Keratinocyte (primary cell): ENCODE data around the gene CLDN14. TPM values are rescaled to one million over a fixed set of nuclear protein-coding genes. Genes with fewer than 3 reads are reported as not detected.

Experiments
- DNase-seq: peaks from one replicate; pipeline ENCODE4 v3.0.0-alpha.2; 2011; ENCODE audit warnings: low read depth, missing footprints, low spot score
- FAIRE-seq: peaks from 2 replicates; lab custom pipeline; 2011; peaks lifted over from hg19 to GRCh38; lab: Jason Lieb, UNC
- H2AFZ ChIP-seq: 2 replicates; pipeline ENCODE4 v1.6.0; 2012; ENCODE audit warnings: low read length, control low read depth, inconsistent platforms; ENCODE audit not compliant: control insufficient read depth
- H3K27ac ChIP-seq: 2 replicates; pipeline ENCODE4 v1.5.1; 2011; ENCODE audit warnings: low read length; ENCODE audit not compliant: control insufficient read depth, insufficient read depth
- H3K27me3 ChIP-seq: 3 replicates; pipeline ENCODE4 v1.6.0; 2011; ENCODE audit warnings: low read length; ENCODE audit not compliant: control insufficient read depth, insufficient read depth; ENCODE audit errors: extremely low read depth
- H3K36me3 ChIP-seq, 2 experiments: 2 replicates in 1 of 2; 3 replicates in 1 of 2; pipeline ENCODE4 v1.5.1; 2011; ENCODE audit warnings: low read length in 2 of 2, mild to moderate bottlenecking in 1 of 2; ENCODE audit not compliant: control insufficient read depth in 2 of 2, insufficient read depth in 2 of 2; ENCODE audit errors: extremely low read depth in 1 of 2
- H3K4me1 ChIP-seq: 3 replicates; pipeline ENCODE4 v1.5.1; 2011; ENCODE audit warnings: low read length; ENCODE audit not compliant: control insufficient read depth, insufficient read depth; ENCODE audit errors: extremely low read depth
- H3K4me2 ChIP-seq: 3 replicates; pipeline ENCODE4 v1.6.0; 2011; ENCODE audit warnings: low read depth, low read length; ENCODE audit not compliant: control insufficient read depth, insufficient read depth; ENCODE audit errors: extremely low read depth
- H3K4me3 ChIP-seq, 3 experiments: fragments of 200-600 bp in 1 of 3; sonication (generic) in 1 of 3; 2 replicates in 2 of 3; 3 replicates in 1 of 3; pipeline ENCODE4 v1.5.1; 2011 to 2016; ENCODE audit warnings: low read length in 3 of 3, mild to moderate bottlenecking in 3 of 3, control low read depth in 2 of 3, inconsistent platforms in 1 of 3, low read depth in 1 of 3, mixed read lengths in 1 of 3, mixed run types in 1 of 3, moderate library complexity in 1 of 3; ENCODE audit not compliant: control insufficient read depth in 2 of 3, insufficient read depth in 2 of 3; ENCODE audit errors: extremely low read depth in 1 of 3
- H3K79me2 ChIP-seq: 2 replicates; pipeline ENCODE4 v1.6.0; 2012; ENCODE audit warnings: low read length; ENCODE audit not compliant: control insufficient read depth, insufficient read depth
- H3K9ac ChIP-seq: 3 replicates; pipeline ENCODE4 v1.6.0; 2011; ENCODE audit warnings: low read length; ENCODE audit not compliant: control insufficient read depth, insufficient read depth; ENCODE audit errors: extremely low read depth
- H3K9me1 ChIP-seq: 3 replicates; pipeline ENCODE4 v1.6.0; 2011; ENCODE audit warnings: low read length; ENCODE audit not compliant: control insufficient read depth, insufficient read depth; ENCODE audit errors: extremely low read depth
- H3K9me3 ChIP-seq: 2 replicates; pipeline ENCODE4 v1.5.1; 2012; ENCODE audit warnings: low read depth, low read length; ENCODE audit not compliant: control insufficient read depth
- H4K20me1 ChIP-seq: 3 replicates; pipeline ENCODE4 v1.6.0; 2011; ENCODE audit warnings: low read length; ENCODE audit not compliant: control insufficient read depth, insufficient read depth; ENCODE audit errors: extremely low read depth
- EZH2 ChIP-seq: IDR thresholded peaks from one replicate; pipeline ENCODE4 v1.6.1; 2012; ENCODE audit warnings: inconsistent platforms, mild to moderate bottlenecking, low read length, moderate library complexity
- dilution Hi-C: fragments of 300-500 bp; cut with MboI; formaldehyde crosslinking; loops from one replicate; pipeline ENCODE4 v1.7.0; 2020; ENCODE audit warnings: low sequenced_read_pairs; ENCODE audit not compliant: extremely low pct_ligation_motif_present
- polyA plus RNA-seq, 5 experiments: library from polyadenylated mRNA; depleted of rRNA in 3 of 5; stranded (reverse) in 3 of 5; stranded (forward) in 1 of 5; unstranded in 1 of 5; fragments of >200 nt; gene quantifications; 1 replicate in 1 of 5; 2 replicates in 3 of 5; 3 replicates in 1 of 5; pipeline versions ENCODE4 v1.2.1 to v1.2.3, GENCODE V29; 2011 to 2012; ENCODE audit warnings: missing spikeins in 2 of 5, low read depth in 1 of 5, low replicate concordance in 1 of 5
- TF ChIP-seq, protein P1 (sequence below), 3 experiments: IDR thresholded peaks in 1 of 3; conservative IDR thresholded peaks in 1 of 3; optimal IDR thresholded peaks in 1 of 3; 2 replicates in 2 of 3; 3 replicates in 1 of 3; pipeline versions ENCODE3 to v1.5.1; 2011; ENCODE audit warnings: low read length in 3 of 3, mild to moderate bottlenecking in 3 of 3, moderate library complexity in 2 of 3, control low read depth in 1 of 3, inconsistent platforms in 1 of 3; ENCODE audit not compliant: insufficient read depth in 2 of 3; ENCODE audit errors: extremely low read depth in 1 of 3

The CLDN14 gene
- polyA plus RNA-seq, 1 donor (not counting 4 experiments of a cell fraction or from before 2014, with no cell fraction given) = not detected

DNA sequence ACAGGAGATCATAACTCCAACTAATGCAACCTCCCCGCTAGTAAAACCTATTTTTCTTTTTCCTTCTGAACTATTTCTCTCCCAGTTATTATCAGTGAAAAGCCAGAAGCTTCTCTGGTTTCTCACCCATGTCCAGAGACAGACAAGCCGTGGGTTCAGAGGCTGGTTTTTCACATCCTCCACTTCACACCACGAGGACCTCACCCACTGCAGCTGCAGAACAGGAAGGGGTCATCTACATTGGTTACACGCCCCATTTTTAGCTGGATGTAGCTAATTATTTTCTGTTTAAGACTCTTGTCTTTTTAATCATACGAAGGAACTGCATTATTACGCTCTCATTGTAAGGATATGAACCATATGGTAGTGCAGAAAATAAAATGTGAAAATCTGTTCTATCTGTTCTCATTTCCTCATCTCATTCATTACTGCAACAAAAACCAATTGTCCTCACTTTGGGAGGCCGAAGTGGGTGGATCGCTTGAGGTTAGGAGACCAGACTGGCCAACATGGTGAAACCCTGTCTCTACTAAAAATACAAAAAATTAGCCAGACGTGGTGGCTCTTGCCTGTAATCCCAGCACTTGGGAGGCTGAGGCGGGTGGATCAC, 39.1 kb upstream of the CLDN14 start:
- H3K36me3 ChIP-seq = no peaks in the 10 kb centered on the region
- no peaks in the 10 kb centered on the region for H3K9me3 ChIP-seq
- FAIRE-seq = no peak
- no peaks in the 10 kb centered on the region for H4K20me1 ChIP-seq
- no peak overlapping the region for H3K9ac ChIP-seq
- H3K9me1 ChIP-seq = no peaks in the 10 kb centered on the region
- DNase-seq = no peak
- H3K79me2 ChIP-seq = no peaks in the 10 kb centered on the region
- no peak overlapping the region for H3K4me2 ChIP-seq
- H2AFZ ChIP-seq = no peak overlapping the region
- no peak for TF ChIP-seq EZH2
- TF ChIP-seq, protein P1, sequence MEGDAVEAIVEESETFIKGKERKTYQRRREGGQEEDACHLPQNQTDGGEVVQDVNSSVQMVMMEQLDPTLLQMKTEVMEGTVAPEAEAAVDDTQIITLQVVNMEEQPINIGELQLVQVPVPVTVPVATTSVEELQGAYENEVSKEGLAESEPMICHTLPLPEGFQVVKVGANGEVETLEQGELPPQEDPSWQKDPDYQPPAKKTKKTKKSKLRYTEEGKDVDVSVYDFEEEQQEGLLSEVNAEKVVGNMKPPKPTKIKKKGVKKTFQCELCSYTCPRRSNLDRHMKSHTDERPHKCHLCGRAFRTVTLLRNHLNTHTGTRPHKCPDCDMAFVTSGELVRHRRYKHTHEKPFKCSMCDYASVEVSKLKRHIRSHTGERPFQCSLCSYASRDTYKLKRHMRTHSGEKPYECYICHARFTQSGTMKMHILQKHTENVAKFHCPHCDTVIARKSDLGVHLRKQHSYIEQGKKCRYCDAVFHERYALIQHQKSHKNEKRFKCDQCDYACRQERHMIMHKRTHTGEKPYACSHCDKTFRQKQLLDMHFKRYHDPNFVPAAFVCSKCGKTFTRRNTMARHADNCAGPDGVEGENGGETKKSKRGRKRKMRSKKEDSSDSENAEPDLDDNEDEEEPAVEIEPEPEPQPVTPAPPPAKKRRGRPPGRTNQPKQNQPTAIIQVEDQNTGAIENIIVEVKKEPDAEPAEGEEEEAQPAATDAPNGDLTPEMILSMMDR (optimal IDR thresholded peaks at IDR 0.05 in 1 of 3, IDR thresholded peaks at IDR 0.05 in 1 of 3, conservative IDR thresholded peaks at IDR 0.05 in 1 of 3; ENCODE audit: extremely low read depth in 1 of 3, insufficient read depth in 2 of 3, low read length in 3 of 3) = no peak
- dilution Hi-C loops = no loop called here
- no peak overlapping the region for H3K4me3 ChIP-seq
- peaks cover 9% of the 10 kb centered on the region for H3K27me3 ChIP-seq
- H3K4me1 ChIP-seq = no peaks in the 10 kb centered on the region
- no peak overlapping the region for H3K27ac ChIP-seq

DNA sequence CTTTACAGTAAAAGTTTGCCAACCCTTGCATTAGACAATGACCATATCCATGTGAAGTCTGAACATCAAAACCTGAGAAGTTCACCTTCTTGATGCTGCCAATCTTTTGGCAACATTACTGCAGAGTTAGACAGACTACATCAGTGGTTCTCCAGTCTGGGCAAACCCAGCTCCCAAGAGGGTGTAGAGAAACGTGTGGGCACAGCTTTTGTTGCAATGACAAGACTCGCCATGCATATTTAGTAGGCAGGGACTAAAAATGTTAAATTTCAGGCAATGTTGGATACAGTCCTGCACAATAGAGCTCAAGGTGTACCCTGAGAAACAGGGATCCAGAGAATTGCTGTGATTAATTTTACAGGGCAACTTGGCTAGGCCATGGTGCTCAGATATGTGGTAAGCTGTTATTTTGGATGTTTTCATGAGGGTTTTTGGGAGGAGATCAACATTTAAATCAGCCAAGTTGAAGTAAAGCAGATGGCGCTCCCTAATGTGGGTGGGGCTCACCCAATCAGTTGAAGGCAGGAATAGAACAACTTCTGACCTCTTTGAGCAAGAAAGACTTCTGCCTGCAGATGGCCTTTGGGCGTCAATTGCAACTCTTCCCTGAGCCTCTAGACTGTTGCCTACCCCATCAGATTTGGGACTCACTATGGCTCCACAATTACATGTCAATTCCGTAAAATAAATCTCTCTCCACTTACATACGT, 37.6 kb upstream of the CLDN14 start:
- no peaks in the 10 kb centered on the region for H3K79me2 ChIP-seq
- DNase-seq (no peak), FAIRE-seq (no peak)
- H3K9ac ChIP-seq = no peak overlapping the region
- H2AFZ ChIP-seq = no peak overlapping the region
- no peaks in the 10 kb centered on the region for H3K9me1 ChIP-seq
- H3K27ac ChIP-seq = no peak overlapping the region
- dilution Hi-C loops = no loop called here
- no peak overlapping the region for H3K4me3 ChIP-seq
- TF ChIP-seq, protein P1 (optimal IDR thresholded peaks at IDR 0.05 in 1 of 3, IDR thresholded peaks at IDR 0.05 in 1 of 3, conservative IDR thresholded peaks at IDR 0.05 in 1 of 3; ENCODE audit: extremely low read depth in 1 of 3, insufficient read depth in 2 of 3, low read length in 3 of 3) = no peak
- TF ChIP-seq EZH2 = no peak
- no peak overlapping the region for H3K4me2 ChIP-seq
- no peaks in the 10 kb centered on the region for H3K4me1 ChIP-seq
- H3K36me3 ChIP-seq = no peaks in the 10 kb centered on the region
- H3K9me3 ChIP-seq = no peaks in the 10 kb centered on the region
- peaks cover 4% of the 10 kb centered on the region for H3K27me3 ChIP-seq
- no peaks in the 10 kb centered on the region for H4K20me1 ChIP-seq
